ENCODE measurements around the gene PDE6C. TPM values are rescaled to one million over a fixed set of nuclear protein-coding genes. Genes with fewer than 3 reads are reported as not detected.

The PDE6C gene
- total and polyA plus RNA-seq, 4 donors, result not detected

DNA sequence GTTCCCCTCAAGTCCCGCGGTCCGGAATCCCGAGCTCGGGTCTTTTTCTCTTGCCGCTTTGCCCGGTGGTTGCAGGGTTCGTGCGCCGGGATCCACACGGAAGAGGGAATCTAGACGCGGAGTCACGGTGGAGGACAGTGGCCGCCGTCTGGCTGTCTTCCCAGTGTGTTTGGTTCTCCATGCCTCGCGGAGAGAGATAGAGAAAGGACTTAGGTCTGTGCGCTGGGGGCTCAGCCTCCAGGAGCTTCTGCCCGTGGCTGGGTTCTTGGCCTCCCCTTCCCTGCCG is 44.3 kb upstream of the PDE6C start (continued):
- no peak for TF ChIP-seq JUND (IDR thresholded peaks at IDR 0.05)
- no peak for TF ChIP-seq YY1 (IDR thresholded peaks at IDR 0.05)
- no peak for TF ChIP-seq FOXA2 (IDR thresholded peaks at IDR 0.05)

DNA sequence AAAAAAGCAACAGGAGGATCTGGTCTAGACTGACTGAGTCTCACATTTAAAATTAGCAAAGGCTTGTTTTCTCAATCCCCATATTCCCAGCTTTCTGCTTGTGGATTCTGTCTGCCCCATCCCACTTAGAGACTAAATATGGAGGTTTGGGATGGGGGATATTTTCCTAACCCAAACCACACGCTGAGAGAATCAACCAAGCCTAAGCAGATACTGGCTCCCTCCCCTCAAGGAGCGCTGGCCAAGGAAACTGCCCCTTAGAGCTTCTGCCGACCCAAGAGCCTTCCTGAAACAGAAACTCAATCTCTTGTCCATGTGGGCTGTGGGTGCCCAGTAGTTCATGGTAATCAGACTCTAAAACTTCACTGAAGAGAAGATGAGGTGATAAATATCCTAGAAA is 42.0 kb upstream of the PDE6C start:
- peaks cover 13 to 19% (median 15%) of the 10 kb centered on the region in 4 donors for H3K4me1 ChIP-seq (ENCODE audit: control insufficient read depth in 4 of 4, insufficient read depth in 4 of 4, low read length in 3 of 4)
- no peak for DNase-seq (ENCODE audit: low spot score)
- no peaks in the 10 kb centered on the region for H3K9me3 ChIP-seq (ENCODE audit: control insufficient read depth in 4 of 4, low read length in 3 of 4)
- H3K4me3 ChIP-seq (ENCODE audit: low read depth in 1 of 3, low read length in 3 of 3), result no peak overlapping the region
- peaks cover 0 to 11% (median 6%) of the 10 kb centered on the region in 4 donors for H3K27me3 ChIP-seq (ENCODE audit: control insufficient read depth in 4 of 4, insufficient read depth in 4 of 4, low read length in 3 of 4)
- 61% methylated on average over 3 of the region's 3 CpGs for WGBS
- TF ChIP-seq FOXA2 (IDR thresholded peaks at IDR 0.05), result no peak
- no peak for TF ChIP-seq HNF4G (IDR thresholded peaks at IDR 0.05)
- no peak for TF ChIP-seq FOXA1 (IDR thresholded peaks at IDR 0.05)
- TF ChIP-seq HNF4A (conservative IDR thresholded peaks at IDR 0.05), result no peak
- TF ChIP-seq SP1 (IDR thresholded peaks at IDR 0.05), result no peak
- no peak for TF ChIP-seq NR2F2 (IDR thresholded peaks at IDR 0.05)
- no peak for TF ChIP-seq YY1 (IDR thresholded peaks at IDR 0.05)
- TF ChIP-seq JUND (IDR thresholded peaks at IDR 0.05), result no peak
- TF ChIP-seq, protein P1, sequence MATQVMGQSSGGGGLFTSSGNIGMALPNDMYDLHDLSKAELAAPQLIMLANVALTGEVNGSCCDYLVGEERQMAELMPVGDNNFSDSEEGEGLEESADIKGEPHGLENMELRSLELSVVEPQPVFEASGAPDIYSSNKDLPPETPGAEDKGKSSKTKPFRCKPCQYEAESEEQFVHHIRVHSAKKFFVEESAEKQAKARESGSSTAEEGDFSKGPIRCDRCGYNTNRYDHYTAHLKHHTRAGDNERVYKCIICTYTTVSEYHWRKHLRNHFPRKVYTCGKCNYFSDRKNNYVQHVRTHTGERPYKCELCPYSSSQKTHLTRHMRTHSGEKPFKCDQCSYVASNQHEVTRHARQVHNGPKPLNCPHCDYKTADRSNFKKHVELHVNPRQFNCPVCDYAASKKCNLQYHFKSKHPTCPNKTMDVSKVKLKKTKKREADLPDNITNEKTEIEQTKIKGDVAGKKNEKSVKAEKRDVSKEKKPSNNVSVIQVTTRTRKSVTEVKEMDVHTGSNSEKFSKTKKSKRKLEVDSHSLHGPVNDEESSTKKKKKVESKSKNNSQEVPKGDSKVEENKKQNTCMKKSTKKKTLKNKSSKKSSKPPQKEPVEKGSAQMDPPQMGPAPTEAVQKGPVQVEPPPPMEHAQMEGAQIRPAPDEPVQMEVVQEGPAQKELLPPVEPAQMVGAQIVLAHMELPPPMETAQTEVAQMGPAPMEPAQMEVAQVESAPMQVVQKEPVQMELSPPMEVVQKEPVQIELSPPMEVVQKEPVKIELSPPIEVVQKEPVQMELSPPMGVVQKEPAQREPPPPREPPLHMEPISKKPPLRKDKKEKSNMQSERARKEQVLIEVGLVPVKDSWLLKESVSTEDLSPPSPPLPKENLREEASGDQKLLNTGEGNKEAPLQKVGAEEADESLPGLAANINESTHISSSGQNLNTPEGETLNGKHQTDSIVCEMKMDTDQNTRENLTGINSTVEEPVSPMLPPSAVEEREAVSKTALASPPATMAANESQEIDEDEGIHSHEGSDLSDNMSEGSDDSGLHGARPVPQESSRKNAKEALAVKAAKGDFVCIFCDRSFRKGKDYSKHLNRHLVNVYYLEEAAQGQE (IDR thresholded peaks at IDR 0.05), result no peak
- TF ChIP-seq TAF1 (conservative IDR thresholded peaks at IDR 0.05), result no peak
- TF ChIP-seq, protein P2, sequence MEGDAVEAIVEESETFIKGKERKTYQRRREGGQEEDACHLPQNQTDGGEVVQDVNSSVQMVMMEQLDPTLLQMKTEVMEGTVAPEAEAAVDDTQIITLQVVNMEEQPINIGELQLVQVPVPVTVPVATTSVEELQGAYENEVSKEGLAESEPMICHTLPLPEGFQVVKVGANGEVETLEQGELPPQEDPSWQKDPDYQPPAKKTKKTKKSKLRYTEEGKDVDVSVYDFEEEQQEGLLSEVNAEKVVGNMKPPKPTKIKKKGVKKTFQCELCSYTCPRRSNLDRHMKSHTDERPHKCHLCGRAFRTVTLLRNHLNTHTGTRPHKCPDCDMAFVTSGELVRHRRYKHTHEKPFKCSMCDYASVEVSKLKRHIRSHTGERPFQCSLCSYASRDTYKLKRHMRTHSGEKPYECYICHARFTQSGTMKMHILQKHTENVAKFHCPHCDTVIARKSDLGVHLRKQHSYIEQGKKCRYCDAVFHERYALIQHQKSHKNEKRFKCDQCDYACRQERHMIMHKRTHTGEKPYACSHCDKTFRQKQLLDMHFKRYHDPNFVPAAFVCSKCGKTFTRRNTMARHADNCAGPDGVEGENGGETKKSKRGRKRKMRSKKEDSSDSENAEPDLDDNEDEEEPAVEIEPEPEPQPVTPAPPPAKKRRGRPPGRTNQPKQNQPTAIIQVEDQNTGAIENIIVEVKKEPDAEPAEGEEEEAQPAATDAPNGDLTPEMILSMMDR (IDR thresholded peaks at IDR 0.05; ENCODE audit: low read depth, low read length, missing input control), result no peak
- no peak overlapping the region for H3K27ac ChIP-seq (ENCODE audit: low read depth in 1 of 2, low read length in 2 of 2)
- H3K9ac ChIP-seq (ENCODE audit: low read depth in 1 of 2, low read length in 2 of 2), result no peak overlapping the region
- H3K36me3 ChIP-seq (ENCODE audit: control insufficient read depth in 4 of 4, insufficient read depth in 3 of 4, low read depth in 1 of 4, low read length in 3 of 4), result no peaks in the 10 kb centered on the region

DNA sequence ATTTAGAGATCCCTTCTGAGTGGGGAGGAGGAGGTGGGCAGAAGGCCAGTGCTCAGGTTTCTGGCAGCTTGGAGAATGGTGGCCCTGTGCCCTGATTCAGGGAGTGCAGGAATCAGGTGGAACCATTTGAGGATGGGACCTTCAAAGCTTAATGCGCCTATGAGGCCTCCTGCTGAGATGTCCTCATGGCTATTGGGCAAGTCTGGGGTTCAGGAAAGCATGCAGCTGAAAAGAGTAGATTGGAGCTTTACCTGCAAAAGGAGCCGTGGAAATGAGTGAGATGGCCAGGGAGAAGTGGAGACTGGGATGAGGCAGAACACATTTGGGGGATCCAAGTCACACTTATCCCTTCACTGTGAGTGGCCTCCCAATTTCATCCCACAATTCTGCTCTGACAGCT is 39.7 kb upstream of the PDE6C start:
- DNase-seq (ENCODE audit: low spot score), result no peak
- no peaks in the 10 kb centered on the region for H3K9me3 ChIP-seq (ENCODE audit: control insufficient read depth in 4 of 4, low read length in 3 of 4)
- H3K27ac ChIP-seq (ENCODE audit: low read depth in 1 of 2, low read length in 2 of 2), result no peak overlapping the region
- H3K4me3 ChIP-seq (ENCODE audit: low read depth in 1 of 3, low read length in 3 of 3), result no peak overlapping the region
- H3K36me3 ChIP-seq (ENCODE audit: control insufficient read depth in 4 of 4, insufficient read depth in 3 of 4, low read depth in 1 of 4, low read length in 3 of 4), result no peaks in the 10 kb centered on the region
- no peak overlapping the region for H3K9ac ChIP-seq (ENCODE audit: low read depth in 1 of 2, low read length in 2 of 2)
- TF ChIP-seq FOXA2 (IDR thresholded peaks at IDR 0.05) (no peak), RXRA (IDR thresholded peaks at IDR 0.05) (no peak), RAD21 (IDR thresholded peaks at IDR 0.05) (no peak), TAF1 (conservative IDR thresholded peaks at IDR 0.05) (no peak), EGR1 (IDR thresholded peaks at IDR 0.05; ENCODE audit: low read depth in 2 of 2) (no peak), JUND (IDR thresholded peaks at IDR 0.05) (no peak), NR2F2 (IDR thresholded peaks at IDR 0.05) (no peak), FOXA1 (IDR thresholded peaks at IDR 0.05) (no peak)
- TF ChIP-seq, protein P2 (IDR thresholded peaks at IDR 0.05; ENCODE audit: low read depth, low read length, missing input control), result no peak
- TF ChIP-seq, protein P1 (IDR thresholded peaks at IDR 0.05), result no peak
- H3K27me3 ChIP-seq (ENCODE audit: control insufficient read depth in 4 of 4, insufficient read depth in 4 of 4, low read length in 3 of 4), result peaks cover 0 to 5% (median 1%) of the 10 kb centered on the region in 4 donors
- WGBS, result 90% methylated on average over 2 of the region's 2 CpGs
- H3K4me1 ChIP-seq (ENCODE audit: control insufficient read depth in 4 of 4, insufficient read depth in 4 of 4, low read length in 3 of 4), result peaks cover under 1 to 5% (median 3%) of the 10 kb centered on the region in 4 donors
